SK-N-SH (cell line): ENCODE measurements around the gene GBX2. TPM values are rescaled to one million over a fixed set of nuclear protein-coding genes. Genes with fewer than 3 reads are reported as not detected.

Experiments
- CTCF ChIA-PET: fragments of 300-600, 350-600 bp; formaldehyde crosslinking; extraction: SDS; loops from one replicate; lab custom pipeline; 2021; lab: Yijun Ruan, JAX
- POLR2A ChIA-PET: fragments of 350-600 bp; sonication (Branson Sonifier 250); formaldehyde crosslinking; extraction: SDS; loops from one replicate; lab custom pipeline; 2020; ENCODE audit warnings: antibody characterized with exemption, inconsistent platforms; lab: Yijun Ruan, JAX
- DNase-seq: peaks from one replicate; pipeline ENCODE4 v3.0.0; 2012
- H2AFZ ChIP-seq: fragments of 200-600 bp; sonication (generic); 2 replicates; pipeline ENCODE4 v1.8.1; 2016; ENCODE audit warnings: antibody characterized with exemption, mild to moderate bottlenecking, low read depth
- H3F3A ChIP-seq: fragments of 200-600 bp; sonication (generic); replicated peaks from 2 replicates; pipeline ENCODE3; 2016; ENCODE audit warnings: antibody characterized with exemption, mild to moderate bottlenecking; ENCODE audit not compliant: insufficient read depth
- H3K27ac ChIP-seq, 2 experiments: fragments of 200-500 bp in 1 of 2; fragments of 200-600 bp in 1 of 2; sonication (Bioruptor generic) in 1 of 2; sonication (generic), shearing (Covaris generic) in 1 of 2; 2 replicates each; pipeline versions ENCODE4 v1.5.1 to v1.6.1; 2014 to 2016; ENCODE audit warnings: low read depth in 2 of 2, inconsistent platforms in 1 of 2, low read length in 1 of 2, mild to moderate bottlenecking in 1 of 2, mixed read lengths in 1 of 2
- H3K27me3 ChIP-seq: fragments of 200-600 bp; sonication (generic), shearing (Covaris generic); 2 replicates; pipeline ENCODE4 v1.6.1; 2016; ENCODE audit warnings: mixed run types; ENCODE audit not compliant: insufficient read depth
- H3K36me3 ChIP-seq, 2 experiments: fragments of 200-500 bp in 1 of 2; fragments of 200-600 bp in 1 of 2; sonication (Bioruptor generic) in 1 of 2; sonication (generic) in 1 of 2; replicated peaks in 1 of 2; 2 replicates each; pipeline versions ENCODE3 to v1.5.1; 2014 to 2016; ENCODE audit warnings: low read length in 1 of 2, mild to moderate bottlenecking in 1 of 2; ENCODE audit not compliant: insufficient read depth in 2 of 2, control insufficient read depth in 1 of 2
- H3K4me1 ChIP-seq, 2 experiments: fragments of 200-500 bp in 1 of 2; fragments of 200-600 bp in 1 of 2; sonication (Bioruptor generic) in 1 of 2; sonication (generic), shearing (Covaris generic) in 1 of 2; 2 replicates each; pipeline versions ENCODE4 v1.5.1 to v1.6.1; 2014 to 2016; ENCODE audit warnings: low read depth in 1 of 2, low read length in 1 of 2, mixed run types in 1 of 2; ENCODE audit not compliant: insufficient read depth in 2 of 2, control insufficient read depth in 1 of 2
- H3K4me2 ChIP-seq: fragments of 200-600 bp; sonication (generic), shearing (Covaris generic); 2 replicates; pipeline ENCODE4 v1.6.1; 2017; ENCODE audit warnings: mixed run types
- H3K4me3 ChIP-seq, 2 experiments: fragments of 200-500 bp in 1 of 2; fragments of 200-600 bp in 1 of 2; sonication (Bioruptor generic) in 1 of 2; sonication (generic), shearing (Covaris generic) in 1 of 2; 2 replicates each; pipeline versions ENCODE4 v1.5.1 to v1.8.1; 2014 to 2016; ENCODE audit warnings: low read depth in 2 of 2, inconsistent platforms in 1 of 2, low read length in 1 of 2, mild to moderate bottlenecking in 1 of 2, mixed read lengths in 1 of 2, moderate library complexity in 1 of 2
- H3K79me2 ChIP-seq: fragments of 200-600 bp; sonication (generic); 2 replicates; pipeline ENCODE4 v1.8.1; 2017; ENCODE audit warnings: mild to moderate bottlenecking; ENCODE audit not compliant: insufficient read depth
- H3K9ac ChIP-seq: fragments of 200-600 bp; sonication (generic); 2 replicates; pipeline ENCODE4 v1.6.1; 2017; ENCODE audit warnings: mixed run types
- H3K9me2 ChIP-seq: fragments of 200-600 bp; sonication (generic); 2 replicates; pipeline ENCODE4 v1.6.1; 2017; ENCODE audit warnings: mixed run types
- H3K9me3 ChIP-seq: fragments of 200-600 bp; sonication (generic); 2 replicates; pipeline ENCODE4 v1.6.1; 2017; ENCODE audit warnings: mixed run types, mild to moderate bottlenecking, moderate library complexity
- H4K20me1 ChIP-seq: fragments of 200-600 bp; sonication (generic); 2 replicates; pipeline ENCODE4 v1.6.1; 2017; ENCODE audit warnings: mild to moderate bottlenecking, mixed run types; ENCODE audit not compliant: insufficient read depth
- CTCF ChIP-seq: fragments of 200-600 bp; sonication (generic); IDR thresholded peaks from 2 replicates; pipeline ENCODE4 v1.6.1; 2017; ENCODE audit warnings: antibody characterized with exemption, mild to moderate bottlenecking, moderate library complexity
- FOSL2 ChIP-seq: IDR thresholded peaks from 2 replicates; pipeline ENCODE4 v1.4.0; 2012; ENCODE audit warnings: low read depth, mild to moderate bottlenecking, moderate library complexity, borderline replicate concordance
- FOXJ3 ChIP-seq: sonication (generic); formaldehyde crosslinking; IDR thresholded peaks from 2 replicates; pipeline ENCODE4 v1.5.1; 2020; ENCODE audit warnings: mild to moderate bottlenecking, missing genetic modification reagents
- GATA2 ChIP-seq: sonication (generic); formaldehyde crosslinking; IDR thresholded peaks from 2 replicates; pipeline ENCODE4 v1.5.0; 2020; ENCODE audit warnings: mild to moderate bottlenecking, missing genetic modification reagents
- MEF2A ChIP-seq: IDR thresholded peaks from 2 replicates; pipeline ENCODE4 v1.4.0; 2012; ENCODE audit warnings: low read depth, borderline replicate concordance
- NFIC ChIP-seq: IDR thresholded peaks from 2 replicates; pipeline ENCODE4 v1.4.0; 2012; ENCODE audit warnings: borderline replicate concordance
- PBX3 ChIP-seq: IDR thresholded peaks from 2 replicates; pipeline ENCODE4; 2012
- RAD21 ChIP-seq: IDR thresholded peaks from 2 replicates; pipeline ENCODE4 v1.6.1; 2012; ENCODE audit warnings: mild to moderate bottlenecking, low read length
- SIN3A ChIP-seq: IDR thresholded peaks from 2 replicates; pipeline ENCODE4 v1.6.1; 2012; ENCODE audit warnings: low read depth, mild to moderate bottlenecking, low read length, moderate library complexity, borderline replicate concordance
- SMC3 ChIP-seq: IDR thresholded peaks from 2 replicates; pipeline ENCODE4 v1.6.1; 2012; ENCODE audit warnings: low read depth, low read length, improper control_type of control experiment
- WGBS: methylation state at CpG from one replicate; pipeline ENCODE4 v1.1.6; 2017; ENCODE audit warnings: low lambda C conversion rate; 5-methylcytosine and 5-hydroxymethylcytosine counted together
- polyA plus RNA-seq, 3 experiments: library from polyadenylated mRNA; depleted of rRNA; stranded (reverse); fragments of >200 nt; gene quantifications; 2 replicates each; pipeline ENCODE4 v1.2.3, GENCODE V29; 2012

GBX2 gene
- polyA plus RNA-seq, 1 of the 3 experiments (the other 2 are of a cell fraction): 0.16 TPM

GRCh38 chr2:236176417-236176816 is 8.2 kb upstream of the GBX2 start:
- 10% methylated on average over 7 of the region's 7 CpGs for WGBS
- Histone ChIP-seq H3K27ac (no peak overlapping the region), H3K4me1 (peaks cover 0 to 16% of the 10 kb centered on the region in 2 experiments; a peak in 3 of 4 replicates), H3K9me3 (no peaks in the 10 kb centered on the region), H2AFZ (no peak overlapping the region), H3K9me2 (no peaks in the 10 kb centered on the region), H3K4me2 (no peak overlapping the region), H3K4me3 (peak overlapping the region in 1 of 2 experiments; percentile 17; a peak in 1 of 4 replicates), H4K20me1 (no peaks in the 10 kb centered on the region), H3F3A (peaks cover 33% of the 10 kb centered on the region), H3K79me2 (no peaks in the 10 kb centered on the region), H3K36me3 (no peaks in the 10 kb centered on the region), H3K9ac (no peak overlapping the region), H3K27me3 (peaks cover 33% of the 10 kb centered on the region)
- TF ChIP-seq SMC3: peak; percentile 19; the same call in 1 of the 2 replicates
- no peak for TF ChIP-seq SIN3A
- TF ChIP-seq CTCF: peak; percentile 77
- peak; percentile 45 for TF ChIP-seq RAD21
- peak; percentile 19; the same call in 1 of the 2 replicates for TF ChIP-seq NFIC
- CTCF ChIA-PET: interaction anchor here (0.6 to 17.1 kb wide), 22 partner anchors 11 to 433 kb away, joined by 3 to 372 read pairs (median 5); no protein-coding TSS in a partner anchor
- peak; percentile 85 for DNase-seq
- POLR2A ChIA-PET: no interaction called here

GRCh38 chr2:236175548-236176150 is 7.5 kb upstream of the GBX2 start:
- Histone ChIP-seq H3K4me1 (peaks cover 0 to 16% of the 10 kb centered on the region in 2 experiments; a peak in 3 of 4 replicates), H3K27ac (no peak overlapping the region)
- CTCF ChIA-PET: interaction anchor here (0.6 to 17.1 kb wide), 19 partner anchors 10 to 433 kb away, joined by 3 to 372 read pairs (median 5); no protein-coding TSS in a partner anchor

More at GRCh38 chr2:236175548-236176150, 7.5 kb upstream of the GBX2 start:
- Histone ChIP-seq H3K79me2 (no peaks in the 10 kb centered on the region), H3K4me2 (no peak overlapping the region), H3K9me3 (no peaks in the 10 kb centered on the region), H3K4me3 (no peak overlapping the region), H3K9me2 (no peaks in the 10 kb centered on the region), H3K27me3 (peaks cover 41% of the 10 kb centered on the region), H3K36me3 (no peaks in the 10 kb centered on the region), H3F3A (peaks cover 33% of the 10 kb centered on the region), H2AFZ (no peak overlapping the region), H4K20me1 (no peaks in the 10 kb centered on the region), H3K9ac (no peak overlapping the region)
- POLR2A ChIA-PET: no interaction called here
- TF ChIP-seq GATA2: no peak
- TF ChIP-seq FOSL2: no peak
- no peak for TF ChIP-seq FOXJ3 (CRISPR knock-in tag)
- no peak for TF ChIP-seq PBX3
- no peak for TF ChIP-seq RAD21
- TF ChIP-seq MEF2A: no peak
- WGBS: 69% methylated on average over 4 of the region's 6 CpGs
- DNase-seq: peak; percentile 23
